HG02938 (cell line): Measurements from ENCODE around the gene RYR3.
"Not testable (repeated sequence)": the region's sequence is repeated elsewhere in the genome, so short reads cannot be mapped to it uniquely, and the experiment has no call there.

Source experiments
- ATAC-seq: cut with Tn5 transposase; IDR thresholded peaks from one replicate; pipeline ENCODE4 v1.9.1; 2021; ENCODE audit warnings: mild to moderate bottlenecking, moderate library complexity; ENCODE audit not compliant: unreplicated experiment

Gene RYR3

DNA sequence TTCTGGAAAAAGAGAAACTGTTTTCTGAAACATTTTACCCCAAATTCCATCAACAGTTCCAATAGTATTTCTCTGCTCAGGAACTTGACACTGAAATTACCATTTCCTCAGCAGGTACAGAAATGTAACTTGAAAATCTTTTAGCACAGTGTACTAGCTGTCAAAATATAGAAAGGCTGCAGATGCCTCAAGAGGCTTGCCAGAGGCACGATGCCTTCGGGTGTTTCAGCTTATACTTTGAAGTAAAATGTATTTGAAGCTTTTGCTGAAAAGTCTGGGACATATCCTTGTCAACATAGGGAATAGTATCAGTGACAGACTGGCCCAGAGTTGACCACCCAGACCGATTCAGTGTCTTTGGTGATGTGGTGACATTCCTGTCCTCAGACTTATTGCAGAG, 503.1 kb downstream of the RYR3 start:
- ATAC-seq, result no peak

DNA sequence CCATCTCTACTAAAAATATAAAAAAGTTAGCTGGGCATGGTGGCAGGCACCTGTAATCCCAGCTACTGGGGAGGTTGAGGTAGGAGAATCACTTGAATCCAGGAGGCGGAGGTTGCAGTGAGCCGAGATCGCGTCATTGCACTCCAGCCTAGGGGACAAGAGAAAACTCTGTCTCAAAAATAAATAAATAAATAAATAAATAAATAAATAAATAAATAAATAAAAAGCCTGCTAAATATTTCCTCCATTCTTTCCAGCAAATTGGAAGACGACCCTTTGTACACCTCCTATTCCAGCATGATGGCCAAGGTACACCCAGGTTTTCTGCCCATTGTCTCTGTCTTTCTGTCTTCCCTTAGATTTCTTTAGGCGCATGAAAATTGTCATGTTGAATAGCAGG, 508.7 kb downstream of the RYR3 start:
- not testable (repeated sequence) for ATAC-seq

DNA sequence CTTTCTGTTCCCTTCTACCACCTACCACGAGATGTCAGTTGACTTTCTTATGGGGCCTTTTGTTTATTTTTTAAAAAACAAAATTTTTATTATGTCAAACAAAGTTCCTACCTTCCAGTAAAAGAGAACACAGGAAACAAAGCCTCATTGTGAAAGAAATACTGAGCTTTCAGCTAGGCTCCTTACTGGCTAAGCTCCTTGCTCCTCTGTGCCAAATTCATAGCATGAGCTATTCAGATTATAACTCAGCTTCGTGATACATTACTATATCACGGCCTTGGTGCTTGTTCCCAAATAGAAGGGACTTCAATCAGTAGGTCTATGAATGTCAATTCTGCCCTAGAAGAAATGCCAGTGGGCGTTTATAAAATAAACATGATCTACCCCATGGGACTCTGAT, 511.7 kb downstream of the RYR3 start:
- ATAC-seq, result no peak

DNA sequence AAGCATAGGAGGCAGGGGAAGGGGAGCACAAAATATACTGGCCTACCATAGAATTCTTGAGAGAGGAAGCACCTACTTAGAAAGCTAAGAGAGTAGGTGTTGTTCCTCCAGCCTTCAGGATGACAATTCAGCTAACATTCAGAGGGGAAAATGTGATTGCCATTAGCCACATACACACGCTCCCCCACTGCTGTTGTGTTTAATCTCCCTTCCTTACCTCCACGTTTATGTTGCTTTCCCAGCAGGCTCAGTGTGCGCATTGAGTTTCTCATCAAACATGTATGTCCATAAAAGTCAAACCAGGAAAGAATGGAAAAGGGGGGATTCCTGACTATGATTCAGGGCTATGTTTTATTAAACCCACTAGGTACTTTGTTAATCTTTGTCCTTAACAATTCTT, 512.4 kb downstream of the RYR3 start:
- no peak for ATAC-seq

DNA sequence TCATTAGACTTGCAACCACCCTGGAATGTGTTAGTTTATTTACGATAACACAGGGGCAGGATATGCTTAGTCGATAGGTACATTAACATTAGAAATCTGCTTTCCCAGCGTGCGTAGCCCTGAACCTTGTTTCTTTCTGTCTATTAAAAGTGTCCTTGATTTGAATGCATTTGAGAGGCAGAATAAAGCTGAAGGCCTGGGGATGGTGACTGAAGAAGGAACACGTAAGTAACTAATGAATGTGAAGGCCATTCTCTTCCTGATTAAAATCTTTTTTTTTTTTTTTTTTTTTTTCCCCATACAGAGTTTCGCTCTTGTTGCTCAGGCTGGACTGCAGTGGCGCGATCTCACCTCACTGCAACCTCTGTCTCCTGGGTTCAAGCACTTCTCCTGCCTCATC, 514.7 kb downstream of the RYR3 start:
- ATAC-seq, result no peak

DNA sequence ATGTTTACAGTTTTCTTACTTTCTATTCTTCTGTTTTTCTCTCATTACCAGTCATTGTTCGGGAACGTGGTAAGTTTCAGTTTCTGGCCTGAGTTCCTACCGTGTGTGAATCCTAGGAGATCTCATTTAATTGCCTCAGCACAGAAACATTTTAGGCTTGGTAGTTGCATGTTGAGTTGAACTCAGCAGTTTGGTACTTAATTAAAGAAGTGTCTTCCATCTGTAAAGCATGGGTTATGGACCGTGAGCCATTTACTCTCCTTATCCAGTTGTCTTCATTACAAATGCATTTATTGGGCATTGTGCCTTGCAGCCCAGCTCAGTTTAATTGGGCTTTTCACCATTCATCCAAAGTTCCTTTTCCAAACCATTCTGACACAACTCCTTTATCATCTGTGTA, 515.4 kb downstream of the RYR3 start:
- no peak for ATAC-seq

DNA sequence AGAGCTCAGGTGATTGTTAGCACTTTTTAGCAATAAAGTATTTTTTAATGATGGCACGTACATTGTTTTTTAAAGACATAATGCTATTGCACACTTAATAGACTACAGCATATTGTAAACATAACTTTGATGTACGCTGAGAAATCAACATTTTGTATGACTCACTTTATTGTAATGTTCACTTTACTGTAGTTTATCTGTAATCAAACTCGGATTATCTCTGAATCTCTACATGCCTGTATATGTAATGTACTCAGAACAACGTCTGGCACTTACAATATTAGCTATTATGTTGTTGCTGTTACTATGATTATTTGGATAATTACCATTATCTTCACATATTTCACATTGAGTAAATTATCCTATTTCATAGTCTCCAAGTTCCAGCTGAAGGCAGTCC, 519.6 kb downstream of the RYR3 start:
- ATAC-seq, result no peak

DNA sequence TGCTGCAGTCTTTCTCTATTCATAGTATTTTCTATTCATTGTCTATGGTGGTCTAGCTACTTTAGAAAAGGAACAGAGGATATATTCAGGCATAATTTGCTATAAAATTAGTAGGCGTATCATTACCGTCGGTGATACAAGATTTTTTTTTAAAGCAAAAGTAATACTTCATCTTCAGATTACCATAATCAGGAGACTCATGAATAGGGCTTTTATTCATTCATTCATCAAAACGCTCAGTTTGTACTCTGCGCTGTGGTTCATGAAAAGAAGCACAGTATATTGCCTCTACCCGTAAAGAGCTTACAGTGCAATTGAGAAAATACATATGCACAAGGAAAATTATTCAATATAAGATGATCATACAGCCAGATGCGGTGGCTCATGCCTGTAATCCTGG, 520.9 kb downstream of the RYR3 start:
- no peak for ATAC-seq

DNA sequence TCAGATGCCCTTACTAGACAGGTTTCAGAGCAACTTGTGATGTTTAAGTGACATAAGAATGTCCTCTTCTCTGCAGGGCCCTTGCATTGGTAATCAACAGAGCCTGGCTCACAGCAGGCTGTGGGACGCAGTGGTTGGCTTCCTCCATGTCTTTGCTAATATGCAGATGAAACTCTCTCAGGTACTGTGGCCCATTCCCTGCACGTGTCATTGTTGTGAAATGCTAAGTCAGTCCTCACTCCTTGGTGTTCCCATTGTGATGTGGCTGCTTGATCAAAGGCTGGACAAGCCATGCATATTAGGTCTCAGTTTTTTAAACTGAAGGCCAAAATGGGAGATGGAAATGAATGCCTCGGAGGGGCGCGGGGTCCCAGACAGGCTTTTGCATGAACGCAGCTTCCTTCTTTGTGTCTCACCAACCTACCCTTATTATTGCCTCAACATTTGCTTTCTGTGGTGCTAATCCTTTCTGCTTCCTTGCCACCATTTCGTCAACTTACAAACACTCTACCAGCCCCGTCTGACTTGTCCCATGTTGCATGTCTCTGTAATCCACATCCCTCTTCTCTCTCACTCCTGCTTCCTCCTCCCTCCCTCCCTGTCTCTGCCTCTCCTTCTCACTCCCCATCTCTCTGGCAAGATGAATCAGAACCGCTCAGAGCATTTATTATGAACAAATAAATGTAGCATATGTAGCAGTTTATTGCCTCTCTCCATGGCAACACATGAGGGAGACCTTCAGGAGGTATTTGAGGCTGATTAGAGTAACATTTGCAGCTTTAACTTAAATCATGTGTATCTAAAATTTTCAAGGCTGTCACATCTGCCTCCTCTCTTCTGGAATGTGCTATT, 524.4 kb downstream of the RYR3 start:
- no peak for ATAC-seq

DNA sequence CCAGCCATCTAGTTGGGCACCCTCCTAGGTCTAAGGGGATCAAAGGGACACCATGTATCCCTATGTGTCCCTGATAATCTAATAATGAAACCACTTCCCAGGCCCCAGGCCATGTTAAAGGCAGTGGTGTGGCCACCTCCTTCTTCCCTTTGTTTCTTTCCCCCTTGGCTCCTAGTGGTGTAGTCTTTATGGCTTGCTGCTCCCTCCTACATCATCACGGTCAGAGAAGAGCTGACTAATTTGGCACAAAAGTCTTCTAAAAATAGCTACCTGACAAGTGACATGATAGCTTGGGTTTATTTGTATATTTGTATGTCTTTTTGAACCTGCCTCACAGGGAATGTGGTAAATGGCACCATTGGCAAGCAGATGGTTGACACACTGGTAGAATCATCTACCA, 526.5 kb downstream of the RYR3 start:
- no peak for ATAC-seq

DNA sequence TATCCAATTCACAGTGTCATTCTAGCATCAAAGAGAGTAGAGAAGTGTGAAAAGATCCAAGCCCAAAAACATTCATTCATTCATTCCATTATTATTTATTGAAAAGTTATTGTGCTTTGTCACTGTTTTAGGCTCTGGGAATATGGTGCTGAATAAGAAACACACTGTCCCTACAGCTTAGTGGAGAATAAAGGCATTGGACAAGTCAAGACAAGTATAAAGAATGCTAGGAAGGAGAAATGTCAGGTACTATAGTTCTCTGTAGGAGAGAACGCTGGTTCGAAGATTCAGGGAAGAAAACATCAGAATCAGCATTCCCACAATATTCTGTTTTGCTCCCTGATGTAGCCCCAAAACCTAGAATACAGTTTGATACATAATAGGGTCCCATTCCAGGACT, 528.8 kb downstream of the RYR3 start:
- ATAC-seq, result no peak

DNA sequence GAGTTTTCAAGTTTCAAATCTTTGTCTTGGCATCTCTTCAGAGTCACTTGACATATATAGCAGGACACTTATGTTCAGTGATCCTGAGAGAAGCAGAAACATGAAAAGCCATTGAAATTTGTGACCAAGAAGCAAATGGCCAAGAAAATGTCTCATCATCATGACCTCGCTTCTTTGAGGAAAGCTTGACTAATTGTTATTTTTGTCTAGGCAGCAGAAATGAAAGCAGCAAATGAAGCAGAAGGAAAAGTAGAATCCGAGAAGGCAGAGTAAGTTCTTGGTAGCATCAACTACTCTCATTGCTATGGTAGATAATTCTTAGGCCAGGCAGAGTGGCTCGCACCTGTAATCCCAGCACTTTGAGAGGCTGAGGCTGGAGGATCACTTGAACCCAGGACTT, 529.8 kb downstream of the RYR3 start:
- no peak for ATAC-seq

DNA sequence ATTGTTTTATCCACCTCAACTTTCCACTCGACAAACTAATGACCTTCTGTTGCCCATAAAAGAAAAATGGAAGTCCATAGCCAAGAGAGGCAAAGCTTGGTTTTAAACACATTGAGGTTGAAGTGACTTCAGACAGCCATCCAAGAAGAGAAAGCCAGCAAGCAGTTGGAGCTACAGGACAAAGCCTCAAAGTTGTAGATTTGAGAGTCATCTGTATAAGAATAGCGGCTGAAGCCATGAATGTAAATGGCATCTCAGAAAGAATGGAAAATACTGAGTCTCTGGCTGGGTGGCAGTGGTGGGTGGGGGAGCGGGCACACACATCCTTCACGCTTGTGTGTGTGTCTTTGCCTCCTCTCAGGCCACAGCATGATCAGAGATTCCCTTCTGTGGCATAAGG, 533.4 kb downstream of the RYR3 start:
- no peak for ATAC-seq

DNA sequence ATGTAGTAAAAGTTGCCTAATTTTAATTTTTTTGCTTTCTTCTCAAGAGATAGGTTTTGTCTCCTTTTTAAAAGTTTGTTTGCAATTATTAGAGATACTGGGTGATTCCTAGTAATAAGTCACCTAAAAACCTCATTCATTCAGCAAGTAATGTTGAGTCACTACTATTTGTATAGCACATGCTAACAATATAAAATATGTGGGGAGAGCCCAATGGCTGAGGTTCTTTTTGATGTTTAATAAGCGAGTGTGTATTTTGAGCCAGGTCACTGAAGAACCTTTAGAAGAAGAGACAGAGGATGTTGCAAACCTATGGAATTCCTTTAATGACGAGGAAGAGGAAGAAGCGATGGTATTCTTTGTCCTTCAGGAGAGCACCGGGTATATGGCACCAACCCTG, 533.8 kb downstream of the RYR3 start:
- ATAC-seq, result no peak

DNA sequence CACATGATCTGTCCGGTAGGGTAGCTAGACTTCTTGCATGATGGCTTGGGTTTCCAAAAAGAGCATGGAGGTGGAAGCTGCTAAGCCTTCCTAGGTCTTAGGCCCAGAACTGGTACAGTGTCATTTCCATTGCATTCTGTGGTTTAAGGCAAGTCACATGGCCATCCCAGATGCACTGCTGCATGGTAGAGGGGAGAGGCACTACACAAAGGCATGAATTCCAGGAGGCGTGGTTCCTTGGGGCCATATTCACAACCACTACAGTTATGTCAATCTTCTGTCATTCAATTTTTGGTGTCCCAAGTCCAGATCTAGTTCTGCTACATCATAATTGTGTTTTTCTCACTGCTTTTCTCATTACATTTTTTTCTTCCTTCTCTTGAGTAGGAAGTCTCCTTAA, 535.4 kb downstream of the RYR3 start:
- no peak for ATAC-seq

DNA sequence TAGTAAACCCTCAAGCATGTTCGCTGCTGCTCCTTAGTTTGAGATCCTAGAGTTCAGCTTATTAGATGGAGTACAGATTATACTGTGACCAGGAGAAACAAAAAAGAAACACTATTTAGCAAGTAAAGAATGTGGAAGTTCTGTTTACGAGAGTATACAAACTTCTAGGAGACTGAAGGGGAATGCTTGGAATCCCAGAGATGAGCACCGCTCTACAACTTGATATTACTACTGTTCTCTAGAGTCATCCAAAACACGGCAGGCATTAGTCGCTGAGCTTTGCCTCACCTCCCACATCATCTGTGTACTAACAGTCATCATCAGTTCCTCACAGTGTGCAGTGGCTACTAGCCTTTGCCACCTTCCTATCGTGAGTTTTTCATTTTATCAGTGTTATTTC, 536.1 kb downstream of the RYR3 start:
- ATAC-seq, result no peak

DNA sequence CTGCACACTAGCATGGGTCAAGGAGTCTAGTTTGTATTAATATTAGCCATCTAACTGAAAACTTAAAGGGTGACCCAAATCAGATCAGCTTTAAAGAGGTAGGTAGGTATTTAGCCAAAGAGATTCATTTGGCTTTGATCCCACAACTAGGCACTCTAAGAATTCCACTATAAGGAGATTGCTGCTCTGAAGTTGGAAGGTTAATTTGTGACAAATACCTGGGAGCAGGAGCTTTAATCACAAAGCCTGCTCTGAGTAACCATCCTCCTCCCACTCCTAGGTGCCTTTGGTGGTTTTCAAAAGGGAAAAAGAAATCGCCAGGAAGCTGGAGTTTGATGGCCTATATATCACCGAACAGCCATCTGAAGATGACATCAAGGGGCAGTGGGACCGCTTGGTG, 537.2 kb downstream of the RYR3 start:
- no peak for ATAC-seq

DNA sequence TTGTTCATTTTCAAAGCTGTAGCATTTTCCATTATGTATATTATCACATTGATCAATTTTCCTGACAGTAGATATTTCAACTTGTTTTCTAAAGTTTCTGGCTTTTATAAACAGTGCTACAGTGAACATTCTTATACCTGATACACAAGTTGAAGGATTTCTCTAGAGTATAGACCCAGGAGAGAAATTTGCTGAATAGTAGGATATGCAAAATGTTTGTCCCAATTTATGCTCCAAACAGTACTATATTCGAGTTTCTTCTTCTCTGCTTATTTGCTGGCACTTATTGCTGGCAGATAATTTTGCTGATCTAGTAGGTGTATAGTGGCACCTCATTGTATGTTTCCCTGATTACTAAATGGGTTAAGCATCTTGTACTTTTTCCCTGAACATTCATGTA, 540.3 kb downstream of the RYR3 start:
- no peak for ATAC-seq

DNA sequence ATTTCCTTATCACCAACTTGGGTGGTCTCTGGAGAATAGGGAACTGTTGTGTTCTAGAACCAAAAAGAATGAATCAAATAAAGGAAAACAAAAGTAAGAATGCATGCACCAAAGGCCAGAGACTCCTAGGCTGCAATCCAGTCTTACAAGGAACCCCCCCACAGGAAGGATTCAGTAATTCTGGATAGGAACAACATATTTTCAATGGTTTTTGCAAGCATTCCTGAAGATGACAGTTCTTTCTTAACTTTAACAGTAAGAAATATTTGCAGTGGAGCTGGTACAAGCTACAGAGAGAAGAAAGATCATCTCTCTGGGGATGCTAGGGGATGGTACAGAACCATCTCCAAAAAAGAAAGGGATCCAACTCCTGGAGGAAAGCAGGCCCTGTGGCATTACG, 541.3 kb downstream of the RYR3 start:
- no peak for ATAC-seq

DNA sequence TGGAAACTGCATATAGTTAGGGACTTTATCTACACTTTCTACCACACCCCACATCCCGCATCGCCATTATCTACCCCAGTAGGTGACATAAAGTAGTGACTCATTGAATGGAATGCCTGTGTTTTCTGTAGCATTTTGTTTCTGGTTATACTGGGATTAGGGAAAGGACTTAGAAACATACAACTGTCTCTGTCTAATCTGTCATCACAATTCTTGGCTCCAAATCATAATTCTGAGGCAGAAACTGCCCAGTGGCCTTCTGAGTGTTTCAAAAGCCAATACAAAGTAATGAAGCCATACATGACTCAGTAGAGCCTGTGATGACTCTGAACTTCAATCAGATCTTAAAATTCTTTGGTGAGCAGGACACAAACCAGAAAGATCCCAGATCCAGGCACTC, 541.8 kb downstream of the RYR3 start:
- ATAC-seq, result no peak

DNA sequence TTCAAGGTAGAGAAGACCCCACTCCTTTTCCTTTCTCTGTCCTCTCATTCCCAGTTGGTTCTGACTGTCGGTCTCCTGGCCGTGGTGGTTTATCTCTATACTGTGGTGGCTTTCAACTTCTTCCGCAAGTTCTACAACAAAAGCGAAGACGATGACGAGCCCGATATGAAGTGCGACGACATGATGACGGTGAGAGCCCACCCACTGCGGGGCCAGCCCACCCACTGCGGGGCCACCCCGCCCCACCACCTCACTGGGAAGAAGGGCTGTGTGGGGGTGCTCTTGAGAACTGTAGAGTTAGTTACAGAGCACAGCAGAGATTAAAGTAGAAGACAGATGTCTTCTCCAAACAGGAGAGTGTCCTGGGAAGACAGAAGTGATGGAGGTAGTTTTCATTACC, 547.0 kb downstream of the RYR3 start:
- no peak for ATAC-seq

DNA sequence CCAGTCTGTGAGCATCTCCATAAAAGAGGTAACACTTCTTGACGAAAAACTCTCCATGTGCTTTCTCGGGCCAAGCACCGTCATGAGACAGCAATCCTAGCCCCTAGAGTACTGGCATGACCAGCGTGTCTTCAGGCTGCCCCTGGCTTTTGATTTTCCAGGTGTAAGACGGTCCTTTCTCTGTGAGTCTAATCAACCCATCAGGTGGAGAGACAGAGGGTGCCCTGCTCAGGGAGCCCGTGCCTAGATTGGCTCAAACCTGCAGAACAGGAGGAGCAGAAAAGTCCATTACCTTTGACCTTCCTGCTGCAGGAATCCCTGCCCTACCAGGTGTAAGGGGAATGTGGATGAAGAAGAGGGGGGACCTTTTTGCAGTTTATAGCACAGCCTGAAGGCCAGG, 548.1 kb downstream of the RYR3 start:
- no peak for ATAC-seq

DNA sequence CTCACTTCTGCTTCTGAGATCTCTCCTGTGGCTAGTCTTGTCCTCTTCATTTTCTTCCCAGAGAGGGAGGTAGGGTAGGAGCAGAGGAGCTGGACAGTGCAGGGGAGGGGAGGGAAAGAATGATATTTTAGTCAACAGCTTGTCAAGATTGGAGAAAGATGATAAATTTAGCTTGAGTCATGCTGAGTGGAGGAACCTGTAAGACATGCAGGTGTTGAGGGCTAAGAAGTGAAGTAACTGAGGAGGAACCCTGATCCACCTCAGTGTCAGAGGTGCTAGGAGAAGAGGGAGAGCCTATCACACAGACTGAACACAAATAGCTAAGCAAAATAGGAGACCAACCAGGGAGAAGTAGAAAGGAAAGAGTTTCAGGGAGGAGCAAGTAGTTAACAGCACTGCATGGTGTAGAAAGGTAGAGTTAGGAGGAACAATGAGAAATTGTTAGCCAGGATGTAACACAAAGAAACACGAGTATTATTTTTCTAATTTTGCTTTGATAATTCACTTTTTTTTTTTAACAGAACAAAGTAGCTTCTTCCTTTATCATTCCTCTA, 549.3 kb downstream of the RYR3 start:
- no peak for ATAC-seq
